Calu3 (cell line): ENCODE data around the gene PRG2. TPM values are rescaled to one million over a fixed set of nuclear protein-coding genes. Genes with fewer than 3 reads are reported as not detected.

Source experiments
- BruUV-seq: library from RNA; stranded (reverse); fragments of 400-500 nt; replicated peaks from 2 replicates; lab custom pipeline; 2021; lab: Mats Ljungman, UMichigan
- CTCF ChIA-PET: fragments of 300-600 bp; sonication (Branson Sonifier 250); formaldehyde crosslinking; loops from one replicate; lab custom pipeline; 2022; ENCODE audit warnings: antibody characterized with exemption; lab: Charles Lee
- DNase-seq: peaks from one replicate; pipeline ENCODE4 v3.0.0; 2022
- H3K27ac Mint-ChIP-seq: one replicate; pipeline ENCODE4 v1.8.0; 2022; ENCODE audit warnings: mixed read lengths; ENCODE audit not compliant: unreplicated experiment
- H3K27me3 Mint-ChIP-seq: one replicate; pipeline ENCODE4 v1.8.0; 2022; ENCODE audit warnings: mixed read lengths; ENCODE audit not compliant: unreplicated experiment
- H3K36me3 Mint-ChIP-seq: one replicate; pipeline ENCODE4 v1.8.0; 2022; ENCODE audit warnings: mild to moderate bottlenecking, moderate library complexity, mixed read lengths; ENCODE audit not compliant: insufficient read depth, unreplicated experiment
- H3K4me1 Mint-ChIP-seq: one replicate; pipeline ENCODE4 v1.8.0; 2022; ENCODE audit warnings: mild to moderate bottlenecking, low read depth, mixed read lengths; ENCODE audit not compliant: unreplicated experiment
- H3K4me3 Mint-ChIP-seq: one replicate; pipeline ENCODE4 v1.8.0; 2022; ENCODE audit warnings: mild to moderate bottlenecking, low read depth, moderate library complexity, mixed read lengths; ENCODE audit not compliant: unreplicated experiment
- H3K9me3 Mint-ChIP-seq: one replicate; pipeline ENCODE4 v1.8.0; 2022; ENCODE audit warnings: low read depth, mixed read lengths; ENCODE audit not compliant: unreplicated experiment
- CTCF ChIP-seq: fragments of 200-600 bp; IDR thresholded peaks from one replicate; pipeline ENCODE4 v1.8.0; 2022; ENCODE audit warnings: antibody characterized with exemption; ENCODE audit not compliant: unreplicated experiment
- intact Hi-C: fragments of 100-400 bp; cut with micrococcal nuclease; formaldehyde crosslinking; loops from one replicate; pipeline ENCODE4 v1.10.0; 2022; ENCODE audit not compliant: unreplicated experiment
- total RNA-seq: library from RNA; stranded (reverse); gene quantifications from 2 replicates; pipeline ENCODE4 v1.2.3, GENCODE V29; 2022

Gene PRG2
- total RNA-seq, 1 experiment from 2014 or later, result not detected

- Mint-ChIP-seq H3K27ac (no peak overlapping the region), H3K4me3 (no peak overlapping the region), H3K36me3 (no peaks in the 10 kb centered on the region), H3K9me3 (peaks cover 3% of the 10 kb centered on the region), H3K4me1 (peaks cover 6% of the 10 kb centered on the region), H3K27me3 (peaks cover 22% of the 10 kb centered on the region)
- TF ChIP-seq CTCF, result no peak
- CTCF ChIA-PET, result no interaction called here
- intact Hi-C loops, result no loop called here
- DNase-seq, result no peak
- no TSS peak for BruUV-seq
Measured at GRCh38 chr11:57356268-57356667, 34.2 kb downstream of the PRG2 start.

- peaks cover 22% of the 10 kb centered on the region for H3K27me3 Mint-ChIP-seq
- peaks cover 5% of the 10 kb centered on the region for H3K9me3 Mint-ChIP-seq
- H3K4me3 Mint-ChIP-seq, result no peak overlapping the region
Measured at GRCh38 chr11:57354699-57355098, 35.8 kb downstream of the PRG2 start.

GRCh38 chr11:57353852-57354251 lies 36.6 kb downstream of the PRG2 start:
- intact Hi-C loops, result no loop called here
- Mint-ChIP-seq H3K27me3 (peaks cover 22% of the 10 kb centered on the region), H3K4me3 (no peak overlapping the region), H3K27ac (no peak overlapping the region), H3K4me1 (no peaks in the 10 kb centered on the region), H3K9me3 (peaks cover 5% of the 10 kb centered on the region), H3K36me3 (no peaks in the 10 kb centered on the region)
- DNase-seq, result no peak
- CTCF ChIA-PET, result no interaction called here
- no peak for TF ChIP-seq CTCF
- no TSS peak for BruUV-seq

More at GRCh38 chr11:57354699-57355098, 35.8 kb downstream of the PRG2 start:
- Mint-ChIP-seq H3K27ac (no peak overlapping the region), H3K4me1 (no peaks in the 10 kb centered on the region), H3K36me3 (no peaks in the 10 kb centered on the region)
- BruUV-seq, result no TSS peak
- TF ChIP-seq CTCF, result no peak
- CTCF ChIA-PET, result no interaction called here
- intact Hi-C loops, result no loop called here
- no peak for DNase-seq

- CTCF ChIA-PET, result no interaction called here
- no peak for TF ChIP-seq CTCF
- BruUV-seq, result no TSS peak
- Mint-ChIP-seq H3K4me3 (no peak overlapping the region), H3K9me3 (peaks cover 5% of the 10 kb centered on the region), H3K27ac (no peak overlapping the region), H3K27me3 (peaks cover 25% of the 10 kb centered on the region), H3K36me3 (no peaks in the 10 kb centered on the region), H3K4me1 (no peaks in the 10 kb centered on the region)
- intact Hi-C loops, result no loop called here
- no peak for DNase-seq
Measured at GRCh38 chr11:57353446-57353845, 37.0 kb downstream of the PRG2 start.
